Stomach smooth muscle (tissue), 2 donors: ENCODE data around the gene SSPN.

Experiments
- H3K27ac ChIP-seq: one replicate; pipeline ENCODE4 v1.7.0; 2013; ENCODE audit warnings: mild to moderate bottlenecking, low read length, inconsistent platforms
- H3K27me3 ChIP-seq, 2 donors: one replicate each; pipeline ENCODE4 v1.7.0; 2013; ENCODE audit warnings: low read length in 2 of 2; ENCODE audit not compliant: insufficient read depth in 2 of 2, control insufficient read depth in 1 of 2
- H3K36me3 ChIP-seq, 2 donors: one replicate each; pipeline ENCODE4 v1.7.0; 2013; ENCODE audit warnings: low read length in 2 of 2; ENCODE audit not compliant: control insufficient read depth in 2 of 2, insufficient read depth in 2 of 2
- H3K4me1 ChIP-seq: one replicate; pipeline ENCODE4 v1.7.0; 2013; ENCODE audit warnings: low read length; ENCODE audit not compliant: control insufficient read depth, insufficient read depth
- H3K4me3 ChIP-seq, 2 donors: one replicate each; pipeline ENCODE4 v1.7.0; 2013; ENCODE audit warnings: low read length in 2 of 2
- H3K9ac ChIP-seq, 2 donors: one replicate each; pipeline ENCODE4 v1.7.0; 2013; ENCODE audit warnings: low read length in 2 of 2, mild to moderate bottlenecking in 1 of 2
- H3K9me3 ChIP-seq, 2 donors: one replicate each; pipeline ENCODE4 v1.7.0; 2013; ENCODE audit warnings: low read length in 2 of 2; ENCODE audit not compliant: control insufficient read depth in 2 of 2
- donor health status: healthy.
- donor health status: Pancreatic carcinoma.

The SSPN gene

GRCh38 chr12:26242683-26243082 is 47.3 kb downstream of the SSPN start:
- no peaks in the 10 kb centered on the region for H3K9me3 ChIP-seq
- no peak overlapping the region for H3K4me3 ChIP-seq
- H3K9ac ChIP-seq = no peak overlapping the region
- no peak overlapping the region for H3K27ac ChIP-seq
- H3K27me3 ChIP-seq = no peaks in the 10 kb centered on the region
- H3K36me3 ChIP-seq = no peaks in the 10 kb centered on the region
- H3K4me1 ChIP-seq = no peaks in the 10 kb centered on the region

- no peak overlapping the region for H3K4me3 ChIP-seq
- no peaks in the 10 kb centered on the region for H3K36me3 ChIP-seq
Observed at GRCh38 chr12:26244503-26244902, 49.1 kb downstream of the SSPN start.

GRCh38 chr12:26245175-26245942 is 50.0 kb downstream of the SSPN start:
- no peaks in the 10 kb centered on the region for H3K27me3 ChIP-seq
- H3K9ac ChIP-seq = no peak overlapping the region
- no peaks in the 10 kb centered on the region for H3K4me1 ChIP-seq
- H3K4me3 ChIP-seq = no peak overlapping the region
- H3K9me3 ChIP-seq = no peaks in the 10 kb centered on the region
- no peaks in the 10 kb centered on the region for H3K36me3 ChIP-seq
- no peak overlapping the region for H3K27ac ChIP-seq

More at GRCh38 chr12:26244503-26244902, 49.1 kb downstream of the SSPN start:
- no peaks in the 10 kb centered on the region for H3K27me3 ChIP-seq
- H3K9ac ChIP-seq = no peak overlapping the region
- H3K9me3 ChIP-seq = no peaks in the 10 kb centered on the region
- no peak overlapping the region for H3K27ac ChIP-seq
- no peaks in the 10 kb centered on the region for H3K4me1 ChIP-seq

- H3K36me3 ChIP-seq = no peaks in the 10 kb centered on the region
- no peak overlapping the region for H3K27ac ChIP-seq
- no peaks in the 10 kb centered on the region for H3K4me1 ChIP-seq
- H3K9me3 ChIP-seq = no peaks in the 10 kb centered on the region
- H3K4me3 ChIP-seq = no peak overlapping the region
- no peaks in the 10 kb centered on the region for H3K27me3 ChIP-seq
- no peak overlapping the region for H3K9ac ChIP-seq
Observed at GRCh38 chr12:26246483-26247164, 51.3 kb downstream of the SSPN start.

GRCh38 chr12:26247873-26248272 is 52.5 kb downstream of the SSPN start:
- no peak overlapping the region for H3K27ac ChIP-seq
- H3K36me3 ChIP-seq = no peaks in the 10 kb centered on the region
- no peak overlapping the region for H3K9ac ChIP-seq
- H3K4me1 ChIP-seq = no peaks in the 10 kb centered on the region
- H3K9me3 ChIP-seq = no peaks in the 10 kb centered on the region
- H3K27me3 ChIP-seq = no peaks in the 10 kb centered on the region
- no peak overlapping the region for H3K4me3 ChIP-seq

GRCh38 chr12:26250801-26251200 is 55.4 kb downstream of the SSPN start:
- Histone ChIP-seq H3K27ac (no peak overlapping the region), H3K36me3 (no peaks in the 10 kb centered on the region), H3K4me1 (no peaks in the 10 kb centered on the region), H3K9ac (no peak overlapping the region), H3K27me3 (no peaks in the 10 kb centered on the region), H3K9me3 (peaks cover 0 to 3% of the 10 kb centered on the region in 2 donors), H3K4me3 (no peak overlapping the region)

- no peak overlapping the region for H3K4me3 ChIP-seq
- H3K4me1 ChIP-seq = no peaks in the 10 kb centered on the region
- H3K9me3 ChIP-seq = peaks cover 0 to 3% of the 10 kb centered on the region in 2 donors
- H3K36me3 ChIP-seq = no peaks in the 10 kb centered on the region
- no peaks in the 10 kb centered on the region for H3K27me3 ChIP-seq
- H3K9ac ChIP-seq = no peak overlapping the region
- no peak overlapping the region for H3K27ac ChIP-seq
Observed at GRCh38 chr12:26251600-26251999, 56.2 kb downstream of the SSPN start.

- H3K4me3 ChIP-seq = no peak overlapping the region
- H3K36me3 ChIP-seq = no peaks in the 10 kb centered on the region
- H3K9me3 ChIP-seq = peaks cover 0 to 3% of the 10 kb centered on the region in 2 donors
- no peaks in the 10 kb centered on the region for H3K27me3 ChIP-seq
- H3K27ac ChIP-seq = no peak overlapping the region
- no peaks in the 10 kb centered on the region for H3K4me1 ChIP-seq
- no peak overlapping the region for H3K9ac ChIP-seq
Observed at GRCh38 chr12:26252946-26253345, 57.6 kb downstream of the SSPN start.

- no peaks in the 10 kb centered on the region for H3K4me1 ChIP-seq
- no peak overlapping the region for H3K27ac ChIP-seq
- H3K9ac ChIP-seq = no peak overlapping the region
- peaks cover 0 to 3% of the 10 kb centered on the region in 2 donors for H3K9me3 ChIP-seq
- no peaks in the 10 kb centered on the region for H3K27me3 ChIP-seq
- H3K36me3 ChIP-seq = no peaks in the 10 kb centered on the region
- no peak overlapping the region for H3K4me3 ChIP-seq
Observed at GRCh38 chr12:26255893-26256645, 60.7 kb downstream of the SSPN start.

- no peak overlapping the region for H3K27ac ChIP-seq
- H3K27me3 ChIP-seq = no peaks in the 10 kb centered on the region
Observed at GRCh38 chr12:26264215-26264838, 69.0 kb downstream of the SSPN start.

More at GRCh38 chr12:26264215-26264838, 69.0 kb downstream of the SSPN start:
- Histone ChIP-seq H3K4me1 (no peaks in the 10 kb centered on the region), H3K4me3 (no peak overlapping the region), H3K9me3 (no peaks in the 10 kb centered on the region), H3K36me3 (no peaks in the 10 kb centered on the region), H3K9ac (no peak overlapping the region)
